ENCODE data around the gene IL22. TPM values are rescaled to one million over a fixed set of nuclear protein-coding genes. Genes with fewer than 3 reads are reported as not detected.

The IL22 gene
- not detected in 2 replicates for total RNA-seq (2021; fragmentation: NEBNext Ultra II Directional; extraction: Animal tissue kit (Norgen Biotek cat#: 25700))
- polyA plus RNA-seq (2011; rRNA removed): not detected in 2 replicates
- not detected for polyA plus RNA-seq (2011; cell fraction: cytosol; rRNA removed)
- polyA plus RNA-seq (2011; cell fraction: nucleus; rRNA removed): not detected
- not detected in 4 replicates for polyA plus RNA-seq (2012, experiment 1 of 2)
- not detected for polyA plus RNA-seq (2012, experiment 2 of 2)
- polyA plus RNA-seq (2013, experiment 1 of 2): not detected
- not detected for polyA plus RNA-seq (2013, experiment 2 of 2)
- not detected in 2 replicates for polyA minus RNA-seq (2011; rRNA and poly(A)+ RNA removed)
- polyA minus RNA-seq (2011; cell fraction: cytosol; rRNA and poly(A)+ RNA removed): not detected
- not detected for polyA minus RNA-seq (2011; cell fraction: nucleus; rRNA and poly(A)+ RNA removed)
- long read RNA-seq, experiment 1: 0 reads
- long read RNA-seq, experiment 2: 0 reads

- TF ChIP-seq CTBP2 (IDR thresholded peaks at IDR 0.05; ENCODE audit: borderline replicate concordance, insufficient read depth, insufficient read length, low read length): no peak
- TF ChIP-seq SIN3A (conservative IDR thresholded peaks at IDR 0.05 in 1 of 2, IDR thresholded peaks at IDR 0.05 in 1 of 2; ENCODE audit: low read depth in 1 of 2, low read length in 2 of 2): no peak
- TF ChIP-seq NRF1 (IDR thresholded peaks at IDR 0.05; ENCODE audit: low read depth, low read length): no peak
- TF ChIP-seq YY1 (IDR thresholded peaks at IDR 0.05; ENCODE audit: low read depth, low read length): no peak
- no peak for TF ChIP-seq ASH2L (IDR thresholded peaks at IDR 0.05; ENCODE audit: low read length)
- no peak for TF ChIP-seq JUND (IDR thresholded peaks at IDR 0.05; ENCODE audit: low read length)
- no peak for TF ChIP-seq USF2 (IDR thresholded peaks at IDR 0.05; ENCODE audit: low read length)
- TF ChIP-seq FOSL1 (IDR thresholded peaks at IDR 0.05; ENCODE audit: insufficient read depth, low read depth, low read length): no peak
- no peak for TF ChIP-seq TCF12 (IDR thresholded peaks at IDR 0.05; ENCODE audit: low read depth, low read length)
- TF ChIP-seq TBP (IDR thresholded peaks at IDR 0.05; ENCODE audit: low read depth, low read length): no peak
- H3K79me1 ChIP-seq (ENCODE audit: low read depth, low read length): no peaks in the 10 kb centered on the region
- H3K27me3 ChIP-seq (replicated peaks in 1 of 4; ENCODE audit: control insufficient read depth in 3 of 4, extremely low read depth in 1 of 4, insufficient read depth in 3 of 4, low read length in 3 of 4): no peaks in the 10 kb centered on the region
- no peaks in the 10 kb centered on the region for H3K23me2 ChIP-seq (ENCODE audit: low read depth, low read length)
- H3K23ac ChIP-seq (ENCODE audit: insufficient read length): no peak within 1 kb of the TSS
- no peak for FAIRE-seq
- H3K27ac ChIP-seq (ENCODE audit: low read depth, low read length): no peak within 1 kb of the TSS
- ChIA-PET POLR2A (ENCODE audit: partially characterized antibody) (no interaction called here), CTCF (ENCODE audit: partially characterized antibody) (interaction anchor here (1.4 kb wide), 1 partner anchor 216 kb away, joined by 3 read pairs; no protein-coding TSS in a partner anchor)
- H3K79me2 ChIP-seq (ENCODE audit: control insufficient read depth in 1 of 2, insufficient read depth in 2 of 2, low read length in 2 of 2): no peaks in the 10 kb centered on the region
- no peak within 1 kb of the TSS for H4K91ac ChIP-seq (replicated peaks; ENCODE audit: insufficient read length, low read length)
- H4K20me1 ChIP-seq (replicated peaks in 1 of 2; ENCODE audit: control insufficient read depth in 1 of 2, insufficient read depth in 2 of 2, low read length in 2 of 2): no peaks in the 10 kb centered on the region
- no peak within 1 kb of the TSS for H3K9ac ChIP-seq (replicated peaks in 1 of 4; ENCODE audit: extremely low read depth in 1 of 4, low read depth in 3 of 4, low read length in 3 of 4)
- H3K4me2 ChIP-seq (ENCODE audit: insufficient read depth in 1 of 2, low read depth in 2 of 2, low read length in 2 of 2): no peak within 1 kb of the TSS
- no peaks in the 10 kb centered on the region for H3K4me1 ChIP-seq (replicated peaks in 1 of 4; ENCODE audit: control insufficient read depth in 3 of 4, insufficient read depth in 4 of 4, low read length in 3 of 4)
- no peak within 1 kb of the TSS for H4K8ac ChIP-seq (ENCODE audit: extremely low read depth, insufficient read depth, low read length)
- 91% methylated on average over 7 of the region's 7 CpGs; no CpG with 5 or more reads in 1 of the 2 experiments for WGBS, 2 experiments (ENCODE audit: extremely low coverage in 1 of 2, insufficient coverage in 1 of 2, insufficient read length in 1 of 2, insufficient replicate concordance in 2 of 2, low coverage in 1 of 2, low lambda C conversion rate in 2 of 2, missing lambda C conversion rate in 1 of 2)
- no peak within 1 kb of the TSS for H2BK15ac ChIP-seq (ENCODE audit: low read length)
- H2BK5ac ChIP-seq (ENCODE audit: low read depth, low read length): no peak within 1 kb of the TSS
- H3K4ac ChIP-seq (replicated peaks; ENCODE audit: insufficient read length, low read depth, low read length): no peak within 1 kb of the TSS
- H3K18ac ChIP-seq (ENCODE audit: extremely low read depth, low read length): no peak within 1 kb of the TSS
- H4K5ac ChIP-seq (ENCODE audit: insufficient read length, low read depth, low read length): no peak within 1 kb of the TSS
- H2BK120ac ChIP-seq (replicated peaks; ENCODE audit: low read depth, low read length): no peak within 1 kb of the TSS
- no peak within 1 kb of the TSS for H2AK5ac ChIP-seq (ENCODE audit: low read depth, low read length)
- no peak within 1 kb of the TSS for H3K14ac ChIP-seq (ENCODE audit: insufficient read length)
- H3K36me3 ChIP-seq (ENCODE audit: control insufficient read depth in 2 of 4, insufficient read depth in 4 of 4, low read length in 3 of 4): no peaks in the 10 kb centered on the region
- H3K9me3 ChIP-seq (ENCODE audit: insufficient read depth in 2 of 2, low read depth in 1 of 2, low read length in 1 of 2): no peaks in the 10 kb centered on the region
- no peak within 1 kb of the TSS for H2AFZ ChIP-seq (ENCODE audit: low read length)
- H3K56ac ChIP-seq (replicated peaks; ENCODE audit: insufficient read length, low read depth, low read length): no peak within 1 kb of the TSS
- no peak for DNase-seq (ENCODE audit: low read depth in 1 of 2, low spot score in 2 of 2)
- no peak within 1 kb of the TSS for H2BK12ac ChIP-seq (ENCODE audit: low read depth, low read length)
- H2BK20ac ChIP-seq (ENCODE audit: low read length): no peak within 1 kb of the TSS
- no peak within 1 kb of the TSS for H3K4me3 ChIP-seq (ENCODE audit: extremely low read depth in 1 of 4, insufficient read depth in 2 of 4, low read depth in 3 of 4, low read length in 4 of 4)
Measured at GRCh38 chr12:68253504-68253903, at the start of gene IL22. TSS of gene IL22 (minus strand) at chr12:68253604. CDS start at chr12:68253448, 156 bp downstream.
